ENCODE data around the gene RBL1.
"Not testable (repeated sequence)": the region's sequence is repeated elsewhere in the genome, so short reads cannot be mapped to it uniquely, and the experiment has no call there.

Gene RBL1

GRCh38 chr20:36991703-36992102 lies 104.1 kb downstream of the RBL1 start:
- no peak for DNase-seq

- DNase-seq: no peak
Observed at GRCh38 chr20:36989797-36990196, 106.0 kb downstream of the RBL1 start.

GRCh38 chr20:36988494-36988966 lies 107.3 kb downstream of the RBL1 start:
- DNase-seq: peak; percentile 5

- no peak for DNase-seq
Observed at GRCh38 chr20:36984257-36984638, 111.5 kb downstream of the RBL1 start.

- DNase-seq: no peak
Observed at GRCh38 chr20:36975099-36975818, 120.5 kb downstream of the RBL1 start.

GRCh38 chr20:36974660-36975059 lies 121.1 kb downstream of the RBL1 start:
- DNase-seq: no peak

- no peak for DNase-seq
Observed at GRCh38 chr20:36971103-36971502, 124.7 kb downstream of the RBL1 start.

GRCh38 chr20:36969478-36970186 lies 126.2 kb downstream of the RBL1 start:
- DNase-seq: no peak

- DNase-seq: no peak
Observed at GRCh38 chr20:36969051-36969450, 126.7 kb downstream of the RBL1 start.

- no peak for DNase-seq
Observed at GRCh38 chr20:36967636-36968035, 128.2 kb downstream of the RBL1 start.

GRCh38 chr20:36966965-36967364 lies 128.8 kb downstream of the RBL1 start:
- DNase-seq: not testable (repeated sequence)

- not testable (repeated sequence) for DNase-seq
Observed at GRCh38 chr20:36962354-36962941, 133.3 kb downstream of the RBL1 start.

GRCh38 chr20:36959242-36959641 lies 136.6 kb downstream of the RBL1 start:
- no peak for DNase-seq

- DNase-seq: no peak
Observed at GRCh38 chr20:36957875-36958667, 137.7 kb downstream of the RBL1 start.

- no peak for DNase-seq
Observed at GRCh38 chr20:36956674-36957073, 139.1 kb downstream of the RBL1 start.

GRCh38 chr20:36956016-36956415 lies 139.8 kb downstream of the RBL1 start:
- no peak for DNase-seq

- DNase-seq: no peak
Observed at GRCh38 chr20:36951979-36952738, 143.6 kb downstream of the RBL1 start.

- DNase-seq: peak; percentile 99
Observed at GRCh38 chr20:36951198-36951978, 144.4 kb downstream of the RBL1 start, which contains the start of gene SAMHD1. Gene SAMHD1 (minus strand): TSS chr20:36951708. CDS start chr20:36951643, 65 bp downstream.

GRCh38 chr20:36950414-36951197 lies 145.2 kb downstream of the RBL1 start:
- peak; percentile 13 for DNase-seq

Data from NCI-H1105 treated with DMSO at 0.1 percent for 48 hours (cell line).